Adrenal gland (tissue), 12 donors: ENCODE results near the gene PLEKHA7. TPM values are rescaled to one million over a fixed set of nuclear protein-coding genes. Genes with fewer than 3 reads are reported as not detected.
A peak's percentile ranks its signal among the peaks of the same experiment; 100 is the strongest.

Experiments
- DNase-seq, 7 donors: peaks; one replicate each; pipeline ENCODE4 v3.0.0-alpha.2; 2019 to 2020
- H3K27ac ChIP-seq, 5 donors: fragments of 200-600 bp; sonication (generic) in 4 of 5; 1 replicate in 3 of 5; 2 replicates in 2 of 5; pipeline versions ENCODE4 v1.5.1 to v1.8.0; 2016 to 2020; ENCODE audit warnings: mild to moderate bottlenecking in 1 of 5
- H3K27me3 ChIP-seq: fragments of 200-600 bp; 2 replicates; pipeline ENCODE4 v1.8.0; 2021
- H3K36me3 ChIP-seq, 2 donors: fragments of 200-600 bp; replicated peaks in 1 of 2; 1 replicate in 1 of 2; 2 replicates in 1 of 2; pipeline versions ENCODE4 v1.5.1 to v1.8.0; 2018 to 2022
- H3K4me1 ChIP-seq, 2 donors: fragments of 200-600 bp; replicated peaks in 1 of 2; 1 replicate in 1 of 2; 2 replicates in 1 of 2; pipeline versions ENCODE4 v1.5.1 to v1.8.0; 2018 to 2021
- H3K4me3 ChIP-seq, 4 donors: fragments of 200-600 bp; sonication (generic) in 3 of 4; one replicate each; pipeline ENCODE4 v1.5.1; 2016 to 2018
- H3K9me3 ChIP-seq, 3 donors: fragments of 200-600 bp; sonication (generic) in 1 of 3; replicated peaks in 1 of 3; 1 replicate in 2 of 3; 2 replicates in 1 of 3; pipeline versions ENCODE4 v1.5.1 to v1.8.0; 2016 to 2021
- CTCF ChIP-seq, 6 experiments: fragments of 450-650 bp in 4 of 6; fragments of 200-600 bp in 2 of 6; sonication (generic) in 1 of 6; IDR thresholded peaks; 1 replicate in 5 of 6; 2 replicates in 1 of 6; pipeline versions ENCODE4 v1.5.1 to v1.8.0; 2016 to 2021; ENCODE audit warnings: antibody characterized with exemption in 6 of 6, mild to moderate bottlenecking in 2 of 6, moderate library complexity in 1 of 6
- POLR2A ChIP-seq, 2 donors: fragments of 450-650 bp; IDR thresholded peaks; one replicate each; pipeline ENCODE4 v1.6.1; 2017; ENCODE audit warnings: antibody characterized with exemption in 2 of 2, mild to moderate bottlenecking in 2 of 2, moderate library complexity in 1 of 2
- WGBS, 4 donors: extraction: QIAGEN DNeasy Blood & Tissue Kit in 2 of 4; methylation state at CpG; one replicate each; pipeline versions ENCODE4 v1.1.5 to v1.1.7; 2013 to 2017; 5-methylcytosine and 5-hydroxymethylcytosine counted together
- intact Hi-C, 2 donors: fragments of 100-400 bp; cut with DNase I; formaldehyde crosslinking; loops; one replicate each; pipeline versions ENCODE4 v1.14.1 to v1.15.0; 2022 to 2023
- polyA plus RNA-seq, 3 donors: library from polyadenylated mRNA; stranded (reverse); fragments of 200-250 nt in 2 of 3; fragments of 350-450 nt in 1 of 3; fragmentation: Illumina TruSeq in 1 of 3; extraction: RNeasy Lipid Tissue Mini Kit (QIAGEN cat#74804) in 1 of 3; gene quantifications; one replicate each; pipeline ENCODE4 v1.2.3, GENCODE V29; 2013 to 2014
- total RNA-seq, 9 donors: library from RNA; depleted of rRNA in 4 of 9; stranded (reverse); fragments of >200 nt in 4 of 9; fragments of 120-200 nt in 1 of 9; fragmentation: NEBNext Ultra II Directional in 1 of 9; extraction: Animal tissue kit (Norgen Biotek cat#: 25700) in 1 of 9; gene quantifications; one replicate each; pipeline versions ENCODE4 v1.1.0 to v1.2.4, GENCODE V29; 2013 to 2023
- donor health status: healthy with polysubstance abuse.
- donor health status: Bipolar disorder and iron deficiency.
- donor health status: DM: yes; HTN: yes; CAD: no.
- donor health status: DM: no; HTN: no; CAD: no.
- donor health status: DM: no; HTN: no; CAD: no.
- donor health status: DM: yes; HTN: yes; CAD: no.

Gene PLEKHA7
- total and polyA plus RNA-seq, 12 donors = 0.54 to 23.7 (median 2.7) TPM

GRCh38 chr11:16743478-16743877, 270.7 kb downstream of the PLEKHA7 start:
- no peak for DNase-seq
- H3K9me3 ChIP-seq = no peaks in the 10 kb centered on the region
- TF ChIP-seq CTCF (IDR thresholded peaks at IDR 0.05) (no peak), POLR2A (IDR thresholded peaks at IDR 0.05) (no peak)
- peaks cover 20 to 52% of the 10 kb centered on the region in 2 donors for H3K4me1 ChIP-seq
- intact Hi-C loops = no loop called here
- no peaks in the 10 kb centered on the region for H3K27me3 ChIP-seq
- no peak overlapping the region for H3K27ac ChIP-seq
- 65 to 69% (median 67%) methylated on average over 4 of the region's 4 CpGs for WGBS, 4 donors
- peaks cover 0 to 35% of the 10 kb centered on the region in 2 donors for H3K36me3 ChIP-seq
- H3K4me3 ChIP-seq = no peak overlapping the region

GRCh38 chr11:16741473-16741872, 272.7 kb downstream of the PLEKHA7 start:
- no peak overlapping the region for H3K4me3 ChIP-seq
- WGBS, 4 donors = 79 to 87% (median 82%) methylated on average over 4 of the region's 4 CpGs
- H3K27ac ChIP-seq = no peak overlapping the region
- no peaks in the 10 kb centered on the region for H3K9me3 ChIP-seq
- H3K36me3 ChIP-seq = peaks cover 0 to 15% of the 10 kb centered on the region in 2 donors
- H3K27me3 ChIP-seq = no peaks in the 10 kb centered on the region
- no peak for DNase-seq
- intact Hi-C loops = no loop called here
- H3K4me1 ChIP-seq = peaks cover 20 to 57% of the 10 kb centered on the region in 2 donors
- no peak for TF ChIP-seq CTCF (IDR thresholded peaks at IDR 0.05)
- TF ChIP-seq POLR2A (IDR thresholded peaks at IDR 0.05) = no peak

- H3K9me3 ChIP-seq = no peaks in the 10 kb centered on the region
- 3 to 4% (median 3%) methylated on average over 32 of the region's 32 CpGs for WGBS, 4 donors
- H3K36me3 ChIP-seq = no peaks in the 10 kb centered on the region
- peak overlapping the region; percentile 70 to 95 (median 93) for H3K27ac ChIP-seq
- H3K27me3 ChIP-seq = no peaks in the 10 kb centered on the region
- H3K4me3 ChIP-seq = peak overlapping the region; percentile 65 to 100 (median 80)
- peaks cover 14 to 39% of the 10 kb centered on the region in 2 donors for H3K4me1 ChIP-seq
- no peak for DNase-seq
- peak in 1 of 6 experiments; percentile 5 for TF ChIP-seq CTCF (IDR thresholded peaks at IDR 0.05)
- no peak for TF ChIP-seq POLR2A (IDR thresholded peaks at IDR 0.05)
- intact Hi-C loops = no loop called here
These were observed 275.0 kb downstream of the PLEKHA7 start for GRCh38 chr11:16738947-16739815.

- intact Hi-C loops = no loop called here
- Histone ChIP-seq H3K9me3 (no peaks in the 10 kb centered on the region), H3K27me3 (no peaks in the 10 kb centered on the region), H3K36me3 (no peaks in the 10 kb centered on the region), H3K4me3 (peak within 1 kb of the TSS; percentile 65 to 100 (median 81)), H3K4me1 (peaks cover 14 to 34% of the 10 kb centered on the region in 2 donors), H3K27ac (peak within 1 kb of the TSS; percentile 70 to 95 (median 93))
- DNase-seq = peak; percentile 96 to 99 (median 97)
- 0 to 1% (median 1%) methylated on average over 30 to 47 of the region's 47 CpGs for WGBS, 4 donors
- TF ChIP-seq POLR2A (IDR thresholded peaks at IDR 0.05) = peak; percentile 83 to 94
- no peak for TF ChIP-seq CTCF (IDR thresholded peaks at IDR 0.05)
These were observed 275.8 kb downstream of the PLEKHA7 start, which contains the start of gene C11orf58 for GRCh38 chr11:16738193-16738946. C11orf58 (plus strand) TSS chr11:16738647; CDS start chr11:16738779, 132 bp downstream.
